Measurements from ENCODE around the gene PROK1. TPM values are rescaled to one million over a fixed set of nuclear protein-coding genes. Genes with fewer than 3 reads are reported as not detected.
"Not testable (repeated sequence)": the region's sequence is repeated elsewhere in the genome, so short reads cannot be mapped to it uniquely, and the experiment has no call there.

The PROK1 gene
- total RNA-seq, 1 experiment from 2014 or later: not detected

DNA sequence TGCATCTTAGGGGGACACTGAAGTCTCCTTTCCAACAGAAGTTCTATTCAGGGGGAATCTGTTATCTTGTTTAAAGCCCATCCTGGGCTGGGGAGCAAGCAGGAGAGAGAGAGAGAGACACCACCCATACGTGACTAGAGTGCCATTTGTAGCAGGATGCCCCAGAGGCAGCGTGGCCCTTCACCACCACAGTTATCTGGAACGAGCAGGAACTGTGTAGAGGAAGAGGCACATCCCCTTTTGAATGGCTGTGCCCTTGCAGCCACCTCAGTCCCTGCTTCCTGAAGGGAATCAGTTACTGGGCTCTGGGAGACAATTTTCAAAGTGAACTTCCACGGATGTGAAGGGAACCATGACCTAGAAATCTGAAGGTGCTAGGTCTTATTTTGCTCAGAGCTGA is 24.1 kb upstream of the PROK1 start:
- Histone ChIP-seq H3K9me3 (peaks cover 3% of the 10 kb centered on the region; the same call in 1 of the 2 replicates), H3K27me3 (peaks cover 22% of the 10 kb centered on the region), H3K36me3 (no peaks in the 10 kb centered on the region), H3K4me3 (no peak overlapping the region)
- DNase-seq: no peak

DNA sequence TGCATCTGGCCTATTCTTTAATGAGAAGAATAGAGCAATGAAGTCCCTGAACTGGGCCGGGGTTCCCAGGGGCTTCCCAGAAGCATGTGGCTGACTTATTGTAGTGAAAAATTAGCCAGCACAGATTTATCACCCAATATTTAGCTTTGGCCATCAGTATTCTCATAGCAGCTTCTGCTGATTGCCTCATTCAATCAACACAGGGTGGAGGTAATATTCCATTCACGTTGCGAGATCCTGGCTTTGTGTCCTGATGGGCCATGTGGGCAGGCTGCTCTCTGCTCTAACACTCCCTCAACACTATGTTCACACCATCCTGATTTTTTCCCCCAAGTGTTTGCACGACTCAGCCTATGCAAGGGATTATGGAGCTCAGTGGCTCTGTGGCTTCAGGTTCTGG is 22.0 kb upstream of the PROK1 start:
- DNase-seq: no peak
- no peaks in the 10 kb centered on the region for H3K36me3 ChIP-seq
- H3K9me3 ChIP-seq: no peaks in the 10 kb centered on the region
- peaks cover 17% of the 10 kb centered on the region for H3K27me3 ChIP-seq
- no peak overlapping the region for H3K4me3 ChIP-seq

DNA sequence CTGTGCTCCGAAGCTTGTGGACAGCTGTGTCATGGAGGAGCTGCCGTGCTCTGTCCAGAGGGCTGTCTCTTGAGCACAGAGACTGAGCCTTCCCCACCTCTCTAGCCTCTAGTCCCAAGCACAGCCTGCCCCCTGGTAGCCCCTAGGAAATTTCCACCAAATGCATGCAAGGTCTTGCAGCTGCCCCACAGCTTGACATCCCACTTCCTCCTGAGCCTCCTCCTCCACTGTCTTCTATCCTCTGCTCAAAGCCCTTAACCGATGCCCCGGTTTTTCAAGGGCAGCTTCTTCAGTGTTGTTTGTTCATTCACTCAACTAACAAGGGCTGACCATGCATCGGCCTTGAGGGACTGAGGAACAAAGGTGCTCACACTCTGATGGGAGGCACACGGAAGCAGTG is 20.6 kb upstream of the PROK1 start:
- H3K4me3 ChIP-seq: no peak overlapping the region
- H3K9me3 ChIP-seq: no peaks in the 10 kb centered on the region
- DNase-seq: no peak
- H3K36me3 ChIP-seq: no peaks in the 10 kb centered on the region
- H3K27me3 ChIP-seq: peaks cover 16% of the 10 kb centered on the region

DNA sequence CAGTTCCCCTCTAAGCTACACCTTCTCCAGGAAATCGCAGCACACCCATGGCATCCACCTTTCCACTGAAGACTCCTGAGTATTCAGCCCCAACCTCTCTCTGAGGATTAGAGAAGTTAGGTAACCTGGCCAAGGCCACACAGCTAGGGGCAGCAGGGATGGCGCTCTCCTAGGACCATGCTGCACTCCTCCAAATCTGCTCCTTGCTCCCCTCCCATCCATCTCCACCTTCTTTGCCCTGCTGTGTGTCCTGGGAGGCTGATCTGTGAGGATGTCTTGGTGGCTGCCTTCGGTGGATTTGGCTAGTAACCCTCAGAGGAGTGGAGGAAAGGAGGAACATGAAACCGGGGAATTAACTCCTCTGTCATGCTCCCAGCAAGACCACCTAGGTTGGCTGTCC is 20.0 kb upstream of the PROK1 start:
- no peaks in the 10 kb centered on the region for H3K36me3 ChIP-seq
- H3K27me3 ChIP-seq: peaks cover 17% of the 10 kb centered on the region
- H3K4me3 ChIP-seq: no peak overlapping the region
- no peaks in the 10 kb centered on the region for H3K9me3 ChIP-seq
- DNase-seq: no peak

DNA sequence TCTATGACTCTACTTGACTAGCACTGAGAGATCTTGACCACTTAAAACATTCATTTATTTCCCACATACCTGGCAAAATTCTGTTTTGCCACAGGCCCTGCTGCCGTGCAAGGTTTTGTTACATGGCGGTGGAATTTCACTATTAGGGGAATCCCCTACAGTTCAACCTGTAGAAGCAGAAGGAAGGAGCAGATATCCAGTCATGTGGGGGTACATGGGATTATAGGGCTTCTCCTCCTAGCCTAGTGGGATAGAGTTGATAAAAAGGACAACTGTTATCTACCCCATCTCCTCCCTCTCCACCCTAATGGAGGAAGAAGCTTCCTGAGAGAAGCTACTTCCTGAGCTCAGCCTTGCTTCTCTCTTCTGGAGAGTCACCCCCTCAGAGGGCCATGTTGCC is 17.7 kb upstream of the PROK1 start:
- DNase-seq: no peak
- no peak overlapping the region for H3K4me3 ChIP-seq
- H3K36me3 ChIP-seq: no peaks in the 10 kb centered on the region
- peaks cover 17% of the 10 kb centered on the region for H3K27me3 ChIP-seq
- H3K9me3 ChIP-seq: no peaks in the 10 kb centered on the region

DNA sequence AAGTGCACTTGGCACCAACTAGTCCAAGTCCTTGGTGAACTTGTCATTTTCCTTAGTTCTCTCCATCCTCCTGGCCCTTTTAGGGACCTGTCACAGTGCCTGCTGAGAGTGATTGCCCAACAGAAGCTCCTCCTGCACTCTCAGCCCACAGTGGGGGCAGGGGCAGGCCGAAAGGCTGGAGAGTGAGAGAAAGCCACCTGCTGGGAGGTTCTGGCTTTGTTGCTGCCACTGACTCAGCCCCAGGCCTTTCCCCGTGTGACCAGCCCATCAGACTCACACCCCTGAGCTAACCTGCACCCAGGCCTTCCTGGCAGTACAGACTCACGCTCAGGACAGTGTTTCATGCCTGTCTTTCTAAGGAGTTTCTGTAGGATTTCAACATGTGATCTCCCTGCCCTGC is 17.1 kb upstream of the PROK1 start:
- DNase-seq: peak; percentile 75
- no peaks in the 10 kb centered on the region for H3K9me3 ChIP-seq
- no peaks in the 10 kb centered on the region for H3K36me3 ChIP-seq
- no peak overlapping the region for H3K4me3 ChIP-seq
- peaks cover 14% of the 10 kb centered on the region for H3K27me3 ChIP-seq

DNA sequence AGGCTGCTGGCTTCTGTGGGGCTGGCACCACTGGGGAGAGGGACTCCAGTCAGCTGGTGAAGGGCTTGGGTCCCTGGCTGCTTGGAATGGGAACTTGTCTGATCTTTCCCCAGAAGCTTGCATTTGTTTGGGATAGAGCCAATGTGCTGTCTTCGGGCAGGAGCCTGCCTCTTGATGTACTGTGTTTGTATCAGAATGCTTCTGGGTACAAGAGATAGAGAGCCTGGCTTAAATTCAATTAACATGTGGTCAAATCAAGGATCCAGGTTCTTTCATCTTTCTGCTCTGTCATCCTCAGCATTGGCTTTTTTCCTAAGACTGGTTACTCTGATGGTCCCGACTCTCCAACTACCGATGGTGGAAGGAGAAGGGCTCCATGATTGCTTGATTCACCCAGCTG is 16.0 kb upstream of the PROK1 start:
- H3K27me3 ChIP-seq: peaks cover 11% of the 10 kb centered on the region; the same call in 1 of the 2 replicates
- no peak overlapping the region for H3K4me3 ChIP-seq
- H3K9me3 ChIP-seq: no peaks in the 10 kb centered on the region
- H3K36me3 ChIP-seq: no peaks in the 10 kb centered on the region
- no peak for DNase-seq

DNA sequence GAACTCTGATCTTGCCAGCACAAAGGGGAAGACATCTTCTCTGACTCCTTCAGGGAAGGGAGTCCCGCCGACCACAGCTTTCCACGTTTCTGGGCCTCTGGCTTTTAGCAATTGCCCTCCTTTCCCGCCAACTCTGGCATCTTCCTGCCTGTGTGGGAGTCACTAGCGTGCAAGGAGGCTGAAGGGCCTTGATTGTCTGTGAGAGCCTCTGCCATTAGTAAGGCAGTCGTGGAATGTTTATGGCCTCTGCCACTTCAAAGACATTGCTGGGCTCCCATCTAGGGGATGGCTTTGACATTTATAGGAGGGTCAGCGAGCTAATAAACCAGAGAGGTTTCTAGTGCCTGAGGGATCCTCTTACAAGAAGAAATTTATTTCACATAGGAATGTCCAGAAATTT is 14.3 kb upstream of the PROK1 start:
- DNase-seq: no peak
- H3K36me3 ChIP-seq: no peaks in the 10 kb centered on the region
- no peak overlapping the region for H3K4me3 ChIP-seq
- no peaks in the 10 kb centered on the region for H3K9me3 ChIP-seq
- peaks cover 4% of the 10 kb centered on the region; the same call in 1 of the 2 replicates for H3K27me3 ChIP-seq

DNA sequence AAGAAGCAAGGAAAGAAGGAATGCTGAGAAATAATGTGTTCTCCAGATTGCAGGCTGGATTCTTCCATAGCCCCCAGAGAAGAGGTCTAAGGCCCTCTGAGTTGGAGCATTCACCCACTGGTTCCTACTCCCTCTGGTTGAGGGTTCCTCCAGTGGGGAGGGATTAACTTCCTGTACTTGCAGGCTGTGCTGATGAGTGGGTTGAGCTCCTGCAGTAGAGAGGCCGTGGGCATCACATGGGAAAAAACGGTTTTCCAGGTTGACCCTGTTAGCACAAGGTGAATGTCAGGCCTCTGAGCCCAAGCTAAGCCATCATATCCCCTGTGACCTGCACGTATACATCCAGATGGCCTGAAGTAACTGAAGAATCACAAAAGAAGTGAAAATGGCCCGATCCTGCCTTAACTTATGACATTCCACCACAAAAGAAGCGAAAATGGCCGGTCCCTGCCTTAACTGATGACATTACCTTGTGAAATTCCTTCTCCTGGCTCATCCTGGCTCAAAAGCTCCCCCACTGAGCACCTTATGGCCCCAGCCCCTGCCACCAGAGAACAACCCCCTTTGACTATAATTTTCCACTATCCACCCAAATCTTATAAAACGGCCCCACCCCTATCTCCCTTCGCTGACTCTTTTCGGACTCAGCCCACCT is 13.2 kb upstream of the PROK1 start:
- not testable (repeated sequence) for H3K27me3 ChIP-seq, H3K36me3 ChIP-seq, DNase-seq, H3K9me3 ChIP-seq, H3K4me3 ChIP-seq

DNA sequence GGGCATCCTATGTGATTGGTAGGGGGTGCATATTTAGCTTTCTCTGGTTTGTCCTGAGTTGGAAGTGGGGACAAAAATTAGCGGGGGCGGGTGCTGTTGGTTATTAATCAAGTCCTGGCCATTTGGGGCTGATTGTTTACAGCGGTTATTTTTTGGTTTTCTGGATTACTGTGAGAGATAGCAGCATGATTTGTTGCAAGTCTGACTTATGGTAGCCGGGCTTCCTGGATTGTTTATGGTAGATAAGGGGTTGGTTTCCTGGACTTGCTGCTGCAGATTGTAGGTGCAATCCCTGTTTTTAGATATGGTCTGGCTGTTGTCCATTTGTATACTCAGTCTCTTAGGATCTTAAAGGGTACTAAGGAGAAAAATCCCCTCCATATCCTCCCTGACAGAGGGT is 12.1 kb upstream of the PROK1 start:
- peaks cover 2% of the 10 kb centered on the region; the same call in 1 of the 2 replicates for H3K27me3 ChIP-seq
- no peak overlapping the region for H3K4me3 ChIP-seq
- DNase-seq: no peak
- H3K36me3 ChIP-seq: no peaks in the 10 kb centered on the region
- H3K9me3 ChIP-seq: no peaks in the 10 kb centered on the region

DNA sequence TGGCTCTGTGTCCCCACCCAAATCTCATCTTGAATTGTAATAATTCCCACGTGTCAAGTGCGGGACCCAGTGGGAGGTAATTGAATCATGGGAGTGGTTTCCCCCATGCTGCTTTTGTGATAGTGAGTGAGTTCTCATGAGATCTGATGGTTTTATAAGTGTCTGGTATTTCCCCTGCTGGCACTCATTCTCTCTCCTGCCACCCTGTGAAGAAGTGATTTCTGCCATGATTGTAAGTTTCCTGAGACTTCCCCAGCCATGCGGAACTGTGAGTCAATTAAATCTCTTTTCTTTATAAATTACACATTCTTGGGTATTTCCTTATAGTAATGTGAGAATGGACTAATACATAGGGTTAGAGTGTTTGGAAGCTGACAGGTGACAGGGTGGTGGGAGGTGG is 11.1 kb upstream of the PROK1 start:
- not testable (repeated sequence) for H3K4me3 ChIP-seq, DNase-seq, H3K36me3 ChIP-seq

DNA sequence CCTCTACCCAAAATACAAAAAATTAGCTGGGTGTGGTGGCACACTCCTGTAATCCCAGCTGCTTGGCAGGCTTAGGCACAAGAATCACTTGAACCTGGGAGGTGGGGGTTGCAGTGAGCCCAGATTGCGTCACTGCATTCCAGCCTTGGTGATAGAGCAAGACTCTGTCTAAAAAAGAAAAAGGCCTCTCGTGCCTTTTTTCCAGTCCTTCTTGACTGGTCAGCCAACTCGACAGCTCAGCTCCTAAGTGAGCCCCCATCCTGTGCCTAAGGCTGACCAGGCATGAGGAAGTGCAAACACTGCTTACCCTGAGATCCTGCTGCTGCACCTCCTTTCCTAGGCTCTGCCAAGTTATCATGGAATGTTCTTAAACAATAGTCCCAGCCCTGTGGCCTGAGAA is 10.1 kb upstream of the PROK1 start:
- no peaks in the 10 kb centered on the region for H3K36me3 ChIP-seq
- no peaks in the 10 kb centered on the region for H3K9me3 ChIP-seq
- H3K4me3 ChIP-seq: no peak overlapping the region
- DNase-seq: peak; percentile 26
- no peaks in the 10 kb centered on the region for H3K27me3 ChIP-seq

More for the DNA sequence above, 11.1 kb upstream of the PROK1 start:
- H3K27me3 ChIP-seq, H3K9me3 ChIP-seq: not testable (repeated sequence)

DNA sequence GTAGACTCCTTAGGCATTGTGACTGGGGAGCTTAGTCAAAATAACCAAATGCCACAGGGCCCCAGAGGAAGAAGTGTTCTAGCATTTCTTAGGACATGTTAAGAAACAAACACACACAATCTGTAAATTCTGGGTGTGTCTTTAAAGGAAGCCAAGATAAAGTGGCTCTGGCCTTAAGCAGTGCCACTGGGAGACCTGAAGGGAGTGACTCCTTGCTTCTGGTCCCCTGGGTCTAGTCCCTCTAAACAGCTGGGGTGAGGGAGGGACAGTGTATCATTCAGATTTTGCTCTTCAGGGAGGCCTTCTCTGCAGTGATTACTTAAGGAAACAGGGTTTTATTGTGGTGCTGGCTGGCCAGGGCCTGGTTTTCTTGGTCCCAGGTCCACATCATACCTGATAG is 9.1 kb upstream of the PROK1 start:
- H3K36me3 ChIP-seq: no peaks in the 10 kb centered on the region
- no peak overlapping the region for H3K4me3 ChIP-seq
- H3K27me3 ChIP-seq: no peaks in the 10 kb centered on the region
- DNase-seq: no peak
- no peaks in the 10 kb centered on the region for H3K9me3 ChIP-seq

DNA sequence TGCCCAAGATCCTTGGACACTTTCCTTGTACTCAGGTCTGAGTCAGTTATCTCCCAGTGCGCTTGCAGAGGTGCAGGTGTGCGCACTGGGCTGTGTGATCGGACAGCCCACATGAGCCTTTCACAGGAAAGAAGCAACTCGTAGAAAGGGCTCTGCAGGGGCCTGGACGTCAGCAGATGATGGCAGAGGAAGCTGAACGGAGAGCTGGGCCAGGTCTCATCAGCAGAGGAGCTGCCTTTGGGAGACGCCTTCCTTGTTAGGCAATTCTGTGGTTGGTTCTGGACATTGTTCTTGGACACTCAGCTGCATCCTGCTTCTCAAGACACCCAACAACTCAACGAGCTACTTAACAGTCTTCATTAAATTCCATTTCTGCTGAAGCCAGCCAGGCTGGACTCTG is 7.5 kb upstream of the PROK1 start:
- no peak for DNase-seq
- no peak overlapping the region for H3K4me3 ChIP-seq
- no peaks in the 10 kb centered on the region for H3K36me3 ChIP-seq
- H3K9me3 ChIP-seq: no peaks in the 10 kb centered on the region
- H3K27me3 ChIP-seq: peaks cover 10% of the 10 kb centered on the region

DNA sequence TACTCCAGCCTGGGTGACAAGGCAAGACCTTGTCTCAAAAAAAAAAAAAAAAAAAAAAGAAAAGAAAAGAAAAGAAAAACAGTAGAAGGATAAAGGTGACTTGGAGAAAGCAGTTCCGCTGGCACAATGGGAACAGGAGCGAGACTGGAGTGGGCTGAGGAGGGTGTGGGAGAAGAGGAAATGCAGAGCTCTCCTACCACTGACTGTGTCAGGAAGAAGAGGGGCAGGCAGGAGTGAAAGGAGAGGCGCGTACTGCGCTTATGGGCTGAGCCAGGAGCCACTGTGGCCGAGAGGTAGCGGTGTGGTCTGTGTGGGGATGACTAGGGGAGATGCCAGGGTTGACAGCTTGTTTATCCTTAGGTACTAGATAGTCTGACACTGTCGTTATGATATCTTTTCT is 6.4 kb upstream of the PROK1 start:
- DNase-seq: no peak
- H3K27me3 ChIP-seq: peaks cover 11% of the 10 kb centered on the region
- no peak overlapping the region for H3K4me3 ChIP-seq
- H3K9me3 ChIP-seq: no peaks in the 10 kb centered on the region
- no peaks in the 10 kb centered on the region for H3K36me3 ChIP-seq

DNA sequence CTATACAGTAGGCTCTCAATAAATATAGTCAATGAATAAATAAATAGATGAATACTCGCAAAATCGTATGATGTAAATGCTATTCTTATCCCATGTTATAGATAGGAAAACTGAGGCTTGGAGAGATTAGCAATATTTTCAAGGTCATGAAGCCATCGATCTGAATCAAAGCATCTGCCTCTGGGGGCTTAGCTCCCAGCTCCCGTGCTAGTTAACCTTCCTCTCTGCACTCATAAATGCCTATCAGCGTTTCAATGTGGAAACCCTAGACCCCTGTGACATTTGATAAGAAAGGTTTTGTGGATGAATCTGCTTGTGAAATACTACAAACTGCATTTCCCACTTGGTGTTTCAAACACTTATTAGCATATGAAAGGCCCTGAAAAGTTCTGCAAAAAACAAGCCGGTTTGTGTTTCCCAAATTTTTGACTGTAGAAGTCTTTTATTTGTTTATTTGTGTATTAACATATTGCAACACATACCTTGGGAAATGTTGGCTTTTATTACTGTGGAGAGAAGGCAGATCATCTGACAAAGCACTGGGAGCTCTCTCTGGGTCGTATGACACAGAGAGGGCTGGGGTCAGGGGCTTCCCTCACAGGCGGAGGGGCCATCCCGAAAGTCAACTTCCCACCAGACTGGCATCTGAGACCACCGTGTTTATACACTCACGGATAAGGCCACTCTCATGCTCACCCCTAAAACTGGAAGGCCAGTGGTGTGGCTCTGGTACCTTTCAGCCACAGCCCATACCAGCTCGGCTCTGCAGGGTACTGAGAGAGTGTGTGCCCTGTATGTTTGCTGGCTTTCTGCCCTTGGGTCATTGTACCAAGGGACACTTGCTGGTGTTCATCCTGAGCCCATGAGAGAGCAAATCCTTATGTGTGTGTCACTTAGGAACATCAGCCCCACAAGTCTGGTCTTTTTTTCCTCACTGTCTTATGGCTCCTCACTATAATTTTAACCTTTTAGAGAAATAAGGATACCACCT is 993 bp upstream of the PROK1 start:
- no peak overlapping the region for H3K4me3 ChIP-seq
- H3K27me3 ChIP-seq: peaks cover 26% of the 10 kb centered on the region
- H3K9me3 ChIP-seq: no peaks in the 10 kb centered on the region
- no peak for DNase-seq
- no peaks in the 10 kb centered on the region for H3K36me3 ChIP-seq

DNA sequence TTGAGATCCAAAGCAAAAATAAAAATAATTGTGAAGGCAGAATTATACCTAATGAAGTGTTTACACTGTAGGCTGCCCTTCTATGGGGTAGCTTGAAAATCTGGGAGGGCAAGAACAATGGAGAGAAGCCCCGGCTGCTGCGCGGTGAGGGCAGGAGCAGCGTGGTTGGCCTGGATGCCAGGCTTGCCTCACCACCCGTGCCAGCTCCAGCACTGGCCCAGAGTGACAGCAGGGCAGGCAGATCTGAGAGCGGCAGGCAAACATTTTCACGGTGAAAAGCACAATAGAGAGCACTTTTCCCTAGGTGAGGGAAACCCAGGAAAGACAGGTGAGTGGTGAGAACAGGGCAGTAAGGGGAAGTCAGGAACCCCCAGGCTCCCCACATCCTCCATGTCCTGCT is 1.4 kb downstream of the PROK1 start:
- Histone ChIP-seq H3K36me3 (no peaks in the 10 kb centered on the region), H3K4me3 (no peak overlapping the region), H3K9me3 (no peaks in the 10 kb centered on the region), H3K27me3 (peaks cover 26% of the 10 kb centered on the region)
- DNase-seq: no peak

DNA sequence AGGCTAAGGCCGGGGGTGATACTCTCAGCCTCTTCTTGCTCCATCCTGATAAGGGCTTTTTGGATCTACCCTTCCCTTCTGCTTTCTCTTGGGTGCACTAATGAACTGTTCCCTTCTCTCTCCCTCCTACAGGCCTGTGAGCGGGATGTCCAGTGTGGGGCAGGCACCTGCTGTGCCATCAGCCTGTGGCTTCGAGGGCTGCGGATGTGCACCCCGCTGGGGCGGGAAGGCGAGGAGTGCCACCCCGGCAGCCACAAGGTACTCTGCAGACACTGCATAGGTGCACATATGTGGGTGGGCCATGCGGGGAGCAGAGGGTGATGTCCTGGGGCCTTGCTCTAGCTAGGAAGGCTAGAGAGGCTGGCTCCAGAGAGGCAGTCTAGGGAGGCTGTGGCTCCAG is 2.9 kb downstream of the PROK1 start:
- Histone ChIP-seq H3K9me3 (no peaks in the 10 kb centered on the region), H3K36me3 (no peaks in the 10 kb centered on the region), H3K4me3 (no peak overlapping the region), H3K27me3 (peaks cover 15% of the 10 kb centered on the region)
- no peak for DNase-seq

Measured in MG63 (cell line).